ENCODE measurements around the gene GOLGA5.

The GOLGA5 gene

DNA sequence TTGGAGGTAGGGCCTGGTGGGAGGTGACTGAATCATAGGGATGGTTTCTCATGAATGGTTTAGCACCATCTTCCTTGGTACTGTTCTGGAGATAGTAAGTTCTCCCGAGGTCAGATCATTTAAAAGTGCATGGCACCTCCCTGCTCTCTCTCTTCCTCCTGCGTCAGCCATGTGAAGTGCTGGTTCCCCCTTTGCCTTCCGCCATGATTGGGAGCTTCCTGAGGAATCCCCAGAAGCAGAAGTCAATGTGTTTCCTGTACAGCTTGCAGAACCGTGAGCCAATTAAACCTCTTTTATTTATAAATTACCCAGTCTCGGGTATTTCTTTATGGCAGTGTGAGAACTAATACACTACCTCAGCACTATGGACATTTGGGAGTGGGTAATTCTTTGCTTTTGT is 40.9 kb upstream of the GOLGA5 start:
- DNase-seq (ENCODE audit: low spot score): no peak
- TF ChIP-seq, protein P1, sequence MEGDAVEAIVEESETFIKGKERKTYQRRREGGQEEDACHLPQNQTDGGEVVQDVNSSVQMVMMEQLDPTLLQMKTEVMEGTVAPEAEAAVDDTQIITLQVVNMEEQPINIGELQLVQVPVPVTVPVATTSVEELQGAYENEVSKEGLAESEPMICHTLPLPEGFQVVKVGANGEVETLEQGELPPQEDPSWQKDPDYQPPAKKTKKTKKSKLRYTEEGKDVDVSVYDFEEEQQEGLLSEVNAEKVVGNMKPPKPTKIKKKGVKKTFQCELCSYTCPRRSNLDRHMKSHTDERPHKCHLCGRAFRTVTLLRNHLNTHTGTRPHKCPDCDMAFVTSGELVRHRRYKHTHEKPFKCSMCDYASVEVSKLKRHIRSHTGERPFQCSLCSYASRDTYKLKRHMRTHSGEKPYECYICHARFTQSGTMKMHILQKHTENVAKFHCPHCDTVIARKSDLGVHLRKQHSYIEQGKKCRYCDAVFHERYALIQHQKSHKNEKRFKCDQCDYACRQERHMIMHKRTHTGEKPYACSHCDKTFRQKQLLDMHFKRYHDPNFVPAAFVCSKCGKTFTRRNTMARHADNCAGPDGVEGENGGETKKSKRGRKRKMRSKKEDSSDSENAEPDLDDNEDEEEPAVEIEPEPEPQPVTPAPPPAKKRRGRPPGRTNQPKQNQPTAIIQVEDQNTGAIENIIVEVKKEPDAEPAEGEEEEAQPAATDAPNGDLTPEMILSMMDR (IDR thresholded peaks at IDR 0.05; ENCODE audit: extremely low read depth, insufficient read depth, missing control alignments): no peak

DNA sequence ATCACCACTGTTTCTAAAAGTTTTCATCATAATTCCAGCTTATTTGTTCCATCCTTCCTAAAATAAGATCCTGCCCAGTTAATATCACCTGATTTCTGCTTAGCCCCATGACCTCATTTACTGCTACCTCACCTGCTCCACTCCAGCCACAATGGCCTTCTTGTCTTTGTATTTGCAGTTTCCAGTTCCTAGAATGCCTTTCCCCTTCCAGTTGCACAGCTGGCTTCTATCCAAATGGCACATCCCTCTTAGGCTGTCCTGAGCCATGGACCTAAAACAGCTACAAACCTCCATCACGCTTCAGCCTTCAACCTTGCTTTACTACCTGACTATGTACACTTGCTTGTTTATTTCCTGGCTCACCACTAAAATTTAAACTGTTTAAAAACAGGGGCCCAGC is 39.1 kb upstream of the GOLGA5 start:
- no peak for DNase-seq (ENCODE audit: low spot score)
- TF ChIP-seq, protein P1 (IDR thresholded peaks at IDR 0.05; ENCODE audit: extremely low read depth, insufficient read depth, missing control alignments): no peak
- in situ Hi-C loops (cut with MboI; ENCODE audit: low pct_unique_long_range_greater_than_20kb, low sequenced_read_pairs, unreplicated experiment): no loop called here

More for the DNA sequence above, 40.9 kb upstream of the GOLGA5 start:
- in situ Hi-C loops (cut with MboI; ENCODE audit: low pct_unique_long_range_greater_than_20kb, low sequenced_read_pairs, unreplicated experiment): no loop called here

DNA sequence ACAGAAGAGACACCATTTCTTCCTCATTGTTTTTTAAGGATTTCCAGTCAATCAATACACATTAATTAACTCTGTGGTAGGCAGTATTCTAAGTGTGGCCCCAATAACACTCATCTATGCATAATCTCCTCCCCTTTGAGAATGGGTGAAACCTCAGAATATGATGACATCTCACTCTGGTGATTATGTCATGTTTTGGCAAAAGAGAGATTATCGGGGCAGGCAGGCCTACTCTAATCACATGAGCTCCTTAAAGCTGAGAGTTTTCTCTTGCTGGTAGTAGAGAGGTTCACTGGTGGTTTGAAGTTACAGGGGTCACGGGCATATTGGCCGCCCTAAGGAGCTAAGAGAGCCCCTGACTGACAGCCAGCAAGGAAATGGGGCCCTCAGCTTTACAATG is 38.6 kb upstream of the GOLGA5 start:
- TF ChIP-seq, protein P1 (IDR thresholded peaks at IDR 0.05; ENCODE audit: extremely low read depth, insufficient read depth, missing control alignments): no peak
- in situ Hi-C loops (cut with MboI; ENCODE audit: low pct_unique_long_range_greater_than_20kb, low sequenced_read_pairs, unreplicated experiment): no loop called here
- no peak for DNase-seq (ENCODE audit: low spot score)

DNA sequence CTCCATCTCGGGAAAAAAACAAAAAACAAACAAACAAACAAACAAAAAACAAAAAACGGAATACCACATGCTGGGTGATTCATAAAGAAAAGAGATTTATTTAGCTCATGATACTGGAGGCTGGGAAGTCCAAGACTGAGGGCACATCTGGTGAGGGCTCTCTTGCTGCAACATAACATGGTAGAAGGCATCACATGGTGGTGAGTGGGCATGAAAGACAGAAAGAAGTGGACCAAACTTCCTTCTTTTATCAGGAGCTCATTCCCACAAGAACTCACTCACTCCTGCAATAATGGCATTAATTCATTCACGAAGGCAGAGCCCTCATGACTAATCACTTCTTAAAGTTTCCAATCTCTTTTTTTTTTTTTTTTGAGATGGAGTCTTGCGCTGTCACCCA is 37.7 kb upstream of the GOLGA5 start:
- in situ Hi-C loops (cut with MboI; ENCODE audit: low pct_unique_long_range_greater_than_20kb, low sequenced_read_pairs, unreplicated experiment): no loop called here
- DNase-seq (ENCODE audit: low spot score): no peak

DNA sequence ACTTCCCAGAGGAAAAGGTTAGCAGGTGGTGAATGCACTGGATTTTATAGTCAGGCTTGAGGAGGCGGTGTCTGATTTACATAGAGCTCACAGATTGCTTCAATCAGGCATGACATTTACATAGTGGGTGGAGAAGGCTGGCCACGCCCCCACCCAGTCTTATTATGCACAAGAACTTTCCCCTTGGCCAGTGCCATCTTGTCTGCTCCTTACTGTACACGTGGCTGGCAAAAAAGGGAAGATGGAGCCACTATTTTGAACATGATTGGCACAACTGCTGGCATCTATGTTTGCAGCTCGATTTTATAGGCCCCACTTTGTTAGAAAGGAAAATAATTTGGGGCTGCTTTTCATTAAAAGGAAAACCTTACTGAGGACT is 34.8 kb upstream of the GOLGA5 start:
- TF ChIP-seq, protein P1 (IDR thresholded peaks at IDR 0.05; ENCODE audit: extremely low read depth, insufficient read depth, missing control alignments): no peak
- no peak for DNase-seq (ENCODE audit: low spot score)
- in situ Hi-C loops (cut with MboI; ENCODE audit: low pct_unique_long_range_greater_than_20kb, low sequenced_read_pairs, unreplicated experiment): no loop called here

More for the DNA sequence above, 37.7 kb upstream of the GOLGA5 start:
- TF ChIP-seq, protein P1 (IDR thresholded peaks at IDR 0.05; ENCODE audit: extremely low read depth, insufficient read depth, missing control alignments): no peak

DNA sequence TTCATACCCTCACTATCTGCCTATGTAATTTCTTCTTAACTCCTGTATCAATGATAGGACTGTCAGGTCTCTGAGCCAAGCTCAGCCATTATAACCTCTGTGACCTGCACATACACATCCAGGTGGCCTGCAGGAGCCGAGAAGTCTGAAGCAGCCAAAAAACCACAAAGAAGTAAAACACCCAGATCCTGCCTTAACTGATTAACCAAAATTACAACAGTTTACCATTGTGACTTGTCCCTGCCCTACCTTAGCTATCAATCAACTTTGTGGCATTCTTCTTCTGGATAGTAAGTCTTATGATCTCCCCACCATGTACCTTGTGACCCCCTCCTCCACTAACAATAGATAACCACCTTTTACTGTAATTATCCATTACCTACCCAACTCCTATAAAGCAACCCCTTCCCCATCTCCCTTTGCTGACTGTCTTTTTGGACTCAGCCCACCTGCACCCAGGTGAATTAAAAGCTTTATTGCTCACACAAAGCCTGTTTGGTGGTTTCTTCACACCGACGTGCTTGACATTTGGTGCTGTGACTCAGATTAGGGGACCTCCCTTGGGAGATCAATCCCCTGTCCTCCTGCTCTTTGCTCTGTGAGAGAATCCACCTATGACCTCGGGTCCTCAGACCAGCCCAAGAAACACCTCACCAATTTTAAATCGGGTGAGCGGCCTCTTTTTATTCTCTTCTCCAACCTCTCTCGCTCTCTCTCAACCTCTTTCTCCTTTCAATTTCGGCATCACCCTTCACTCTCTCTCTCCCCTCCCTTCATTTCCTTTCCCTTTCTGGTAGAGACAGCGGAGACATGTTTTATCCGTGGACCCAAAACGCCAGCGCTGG is 34.2 kb upstream of the GOLGA5 start:
- in situ Hi-C loops (cut with MboI; ENCODE audit: low pct_unique_long_range_greater_than_20kb, low sequenced_read_pairs, unreplicated experiment): no loop called here
- no peak for DNase-seq (ENCODE audit: low spot score)
- TF ChIP-seq, protein P1 (IDR thresholded peaks at IDR 0.05; ENCODE audit: extremely low read depth, insufficient read depth, missing control alignments): no peak

Data from GM13977 (cell line).